Midbrain (tissue), 1 donor: Measurements from ENCODE around the gene RARRES2.
"Not testable (repeated sequence)": the region's sequence is repeated elsewhere in the genome, so short reads cannot be mapped to it uniquely, and the experiment has no call there.

ENCODE experiments used
- DNase-seq: peaks from one replicate; lab custom pipeline; 2025; lab: John Stamatoyannopoulos, UW

RARRES2 gene

GRCh38 chr7:150341263-150342120, at the start of gene RARRES2:
Gene RARRES2, minus strand, starts transcription at chr7:150341629. Its CDS starts 1,020 bp downstream, at chr7:150340609.
- no peak for DNase-seq

DNA sequence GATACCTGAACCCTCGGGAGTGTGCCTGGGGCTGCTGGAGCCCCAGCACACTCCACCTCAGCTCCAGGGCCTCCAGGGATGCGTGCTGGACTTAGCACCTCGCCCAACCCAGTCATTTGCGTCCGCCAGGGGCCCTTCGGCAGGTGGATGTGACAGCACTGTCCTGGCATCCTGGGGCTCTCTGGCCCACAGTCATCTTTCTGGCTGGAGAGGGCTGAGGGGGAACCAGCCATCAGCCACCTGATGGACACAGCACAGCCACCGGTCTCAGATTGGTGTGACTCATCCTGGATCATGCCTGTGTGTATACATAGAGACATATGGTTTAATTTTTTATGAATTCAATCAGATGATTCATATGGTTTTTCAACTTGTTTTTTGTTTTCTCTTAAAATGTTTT, 48.8 kb upstream of the RARRES2 start:
- DNase-seq: no peak

- no peak for DNase-seq
Observed at GRCh38 chr7:150389532-150389816, 48.0 kb upstream of the RARRES2 start.

DNA sequence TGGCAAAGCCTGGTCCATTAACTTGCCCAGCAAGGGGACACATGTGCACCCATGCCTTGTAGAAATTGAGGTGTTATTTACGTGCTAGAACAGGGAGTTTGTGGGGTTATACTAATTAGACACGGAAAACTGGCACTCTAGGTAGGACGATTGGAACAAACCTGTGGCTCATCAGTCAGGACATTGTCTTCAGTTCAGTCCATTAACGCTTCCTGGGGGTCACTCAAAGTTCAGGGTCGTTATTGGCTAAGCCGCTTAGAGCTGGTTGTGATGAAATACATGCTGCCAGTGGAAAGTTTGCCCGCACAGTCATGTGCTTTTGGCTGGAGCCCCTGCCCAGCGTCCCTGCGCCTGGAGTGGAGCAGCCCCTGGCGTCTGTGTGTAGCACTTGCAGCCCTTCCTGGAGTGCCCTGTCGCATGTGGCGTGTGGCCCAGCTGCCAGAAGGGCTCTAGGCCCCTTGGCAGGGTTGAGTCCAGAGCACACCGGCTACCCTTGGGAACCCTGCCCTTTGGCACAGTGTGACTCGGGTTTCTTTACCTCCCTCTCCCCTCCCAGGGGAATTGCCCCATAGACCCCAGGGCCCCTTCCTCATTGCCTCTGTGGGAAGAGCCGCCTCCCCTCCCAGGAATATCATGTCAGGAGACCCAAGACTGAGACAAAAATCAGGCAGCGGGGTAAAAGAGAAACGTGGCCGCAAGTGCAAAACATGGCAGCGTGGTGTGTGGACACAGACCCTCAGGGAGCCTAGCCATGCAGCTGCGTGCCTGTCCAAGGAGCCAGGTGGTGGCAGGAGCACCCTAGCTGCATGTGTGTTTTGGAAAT, 47.5 kb upstream of the RARRES2 start:
- DNase-seq: peak; percentile 86

GRCh38 chr7:150388306-150388705, 46.9 kb upstream of the RARRES2 start:
- DNase-seq: no peak

DNA sequence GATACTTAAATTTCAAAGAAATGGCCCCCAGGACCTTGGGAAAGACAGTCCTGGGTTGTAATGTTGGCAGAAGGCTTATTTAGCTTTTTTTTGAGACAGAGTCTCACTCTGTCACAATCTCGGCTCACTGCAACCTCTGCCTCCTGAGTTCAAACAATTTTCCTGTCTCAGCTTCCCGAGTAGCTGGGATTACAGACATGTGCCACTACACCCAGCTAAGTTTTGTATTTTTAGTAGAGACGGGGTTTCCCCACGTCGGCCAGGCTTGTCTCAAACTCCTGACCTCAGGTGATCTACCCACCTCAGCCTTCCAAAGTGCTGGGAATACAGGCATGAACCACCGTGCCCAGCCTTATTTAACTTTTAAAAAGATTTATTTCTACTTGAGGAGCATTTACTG, 44.5 kb upstream of the RARRES2 start:
- not testable (repeated sequence) for DNase-seq

DNA sequence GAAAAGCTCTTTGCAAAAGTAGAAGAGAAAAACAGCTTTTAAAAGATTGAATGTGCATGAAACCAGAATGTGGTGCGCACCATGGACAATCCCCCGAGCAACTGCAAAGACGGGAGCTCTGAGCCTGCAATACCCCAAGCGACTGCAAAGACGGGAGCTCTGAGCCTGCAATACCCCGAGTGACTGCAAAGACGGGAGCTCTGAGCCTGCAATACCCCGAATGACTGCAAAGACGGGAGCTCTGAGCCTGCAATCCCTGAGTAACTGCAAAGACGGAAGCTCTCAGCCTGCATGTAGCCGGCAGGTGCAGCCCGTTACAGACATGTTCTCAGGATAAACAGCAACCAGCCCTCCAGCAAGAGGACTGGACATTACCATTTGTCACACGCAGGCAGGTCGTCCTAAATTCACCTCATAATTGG, 43.9 kb upstream of the RARRES2 start:
- peak; percentile 38 for DNase-seq

DNA sequence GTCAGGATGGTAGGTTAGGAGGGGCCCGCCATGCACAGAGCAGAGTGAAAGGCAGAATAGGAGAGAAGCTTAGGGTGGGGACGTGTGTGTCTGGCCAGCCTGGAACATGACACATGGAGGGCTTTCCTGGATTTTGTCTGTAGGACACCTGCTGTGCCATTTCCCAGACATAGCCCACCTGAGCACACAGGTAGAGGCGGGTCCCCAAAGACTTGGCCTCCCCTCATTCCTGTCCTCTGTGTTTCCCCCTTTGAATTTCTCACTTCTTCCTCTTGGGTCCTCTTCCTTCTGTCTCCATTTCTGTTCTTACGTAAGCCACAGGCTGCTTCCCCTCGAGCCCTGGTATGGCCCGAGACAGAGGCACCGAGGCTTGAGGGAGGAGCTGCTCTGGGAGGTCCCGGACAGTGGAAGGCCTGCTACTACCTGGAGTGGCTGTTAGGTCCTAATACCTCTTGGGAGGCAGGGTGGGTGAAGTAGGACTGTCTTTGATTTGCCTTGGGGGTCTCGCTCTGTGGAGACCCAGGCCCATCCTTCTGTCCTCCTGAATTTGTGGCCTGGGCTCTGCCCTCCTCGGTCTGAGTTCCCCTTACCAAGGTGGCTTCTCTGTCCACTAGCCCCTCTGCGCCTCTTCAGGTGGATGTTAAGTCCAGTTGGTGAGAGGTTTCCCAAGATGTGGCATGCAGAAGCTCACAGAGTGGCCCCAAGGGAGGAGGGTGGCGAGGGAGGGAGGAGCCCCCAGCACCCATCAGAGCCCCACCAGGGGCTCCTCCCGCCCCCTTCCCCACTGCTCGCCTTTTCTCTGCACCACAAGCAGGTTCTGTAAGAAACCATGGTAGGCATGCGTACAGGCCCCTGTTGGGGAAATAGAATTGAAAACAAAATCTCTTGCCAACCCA, 43.2 kb upstream of the RARRES2 start:
- peak; percentile 51 for DNase-seq

DNA sequence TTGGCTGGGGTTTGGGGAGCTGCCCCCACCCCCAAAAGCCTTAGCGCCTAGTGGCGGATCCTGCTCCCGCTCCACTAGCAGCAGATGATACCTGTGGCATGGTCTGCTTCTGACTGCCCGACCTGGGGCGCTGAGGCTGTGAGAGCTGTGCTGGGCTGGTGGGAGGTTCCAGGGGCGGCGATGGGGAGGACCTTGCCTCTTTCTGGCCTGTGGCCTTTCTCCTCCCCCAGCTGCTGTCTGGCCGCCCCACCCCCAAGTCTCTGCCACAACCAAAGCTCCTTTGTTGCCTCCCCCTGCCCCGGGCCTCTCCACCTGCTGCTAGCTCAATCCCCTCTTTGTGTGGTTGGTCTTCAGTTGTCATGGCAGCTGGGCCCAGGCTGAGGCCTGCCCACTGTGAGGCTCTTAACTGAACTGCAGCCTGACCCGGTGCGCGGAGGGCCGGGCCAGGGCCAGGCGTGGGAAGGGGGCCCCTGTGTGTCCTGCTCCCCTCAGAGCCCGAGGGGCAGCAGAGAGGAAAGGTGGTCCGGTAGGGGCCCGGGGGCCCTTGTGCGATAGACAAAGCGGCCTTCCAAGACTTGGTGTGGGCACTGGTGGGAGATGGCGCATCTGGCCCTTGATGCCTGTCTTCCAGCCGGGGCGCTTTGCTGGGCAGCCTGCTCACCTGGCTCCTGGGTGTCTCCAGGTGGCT, 42.4 kb upstream of the RARRES2 start:
- peak; percentile 95 for DNase-seq

DNA sequence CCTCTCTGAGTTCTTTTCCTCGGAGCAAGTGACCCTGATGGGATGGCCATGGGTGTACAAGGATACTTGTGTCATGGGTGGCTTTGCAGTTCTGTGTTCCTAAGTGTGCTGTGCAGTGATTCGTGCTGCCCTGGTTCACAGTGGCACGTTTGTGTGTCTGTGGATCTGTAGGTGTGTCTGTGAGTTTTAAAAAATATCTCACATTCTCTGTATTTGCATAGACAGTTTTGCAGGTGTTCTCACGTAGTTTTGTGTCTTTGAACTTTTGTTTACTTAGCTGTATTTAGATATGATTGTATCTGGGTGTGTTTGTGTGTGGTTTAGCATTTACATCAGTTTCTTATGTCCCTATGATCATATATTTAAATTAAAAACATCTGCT, 41.4 kb upstream of the RARRES2 start:
- no peak for DNase-seq

GRCh38 chr7:150382123-150382843, 40.9 kb upstream of the RARRES2 start:
- peak; percentile 52 for DNase-seq

GRCh38 chr7:150381785-150382122, 40.3 kb upstream of the RARRES2 start:
- no peak for DNase-seq

DNA sequence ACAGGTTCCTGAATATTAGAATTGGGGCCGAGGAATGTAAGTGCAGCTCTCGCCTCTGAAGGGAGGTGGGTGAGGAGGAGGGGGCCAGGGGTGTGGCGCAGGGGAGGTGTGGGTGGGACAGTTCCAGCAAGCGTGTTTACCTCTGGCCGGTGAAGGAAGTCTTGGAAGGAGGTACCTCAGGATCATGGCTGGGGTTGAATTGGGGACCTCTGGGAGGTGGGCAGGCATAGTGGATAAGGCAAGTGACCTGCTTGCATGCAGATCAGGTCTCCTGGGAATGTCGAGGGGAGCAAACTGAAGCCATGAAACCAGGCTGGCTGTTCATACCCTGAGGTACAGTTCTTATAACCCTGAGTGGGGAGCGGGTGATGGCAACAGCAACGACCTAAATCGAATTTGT, 39.7 kb upstream of the RARRES2 start:
- DNase-seq: no peak

GRCh38 chr7:150380463-150380862, 39.0 kb upstream of the RARRES2 start:
- DNase-seq: no peak

GRCh38 chr7:150379441-150380379, 38.3 kb upstream of the RARRES2 start:
- DNase-seq: peak; percentile 54

- peak; percentile 97 for DNase-seq
Observed at GRCh38 chr7:150378853-150379440, 37.5 kb upstream of the RARRES2 start, which contains the start of gene ZNF775. Gene ZNF775, plus strand, starts transcription at chr7:150379330. Its CDS starts 9,141 bp downstream, at chr7:150388471.

DNA sequence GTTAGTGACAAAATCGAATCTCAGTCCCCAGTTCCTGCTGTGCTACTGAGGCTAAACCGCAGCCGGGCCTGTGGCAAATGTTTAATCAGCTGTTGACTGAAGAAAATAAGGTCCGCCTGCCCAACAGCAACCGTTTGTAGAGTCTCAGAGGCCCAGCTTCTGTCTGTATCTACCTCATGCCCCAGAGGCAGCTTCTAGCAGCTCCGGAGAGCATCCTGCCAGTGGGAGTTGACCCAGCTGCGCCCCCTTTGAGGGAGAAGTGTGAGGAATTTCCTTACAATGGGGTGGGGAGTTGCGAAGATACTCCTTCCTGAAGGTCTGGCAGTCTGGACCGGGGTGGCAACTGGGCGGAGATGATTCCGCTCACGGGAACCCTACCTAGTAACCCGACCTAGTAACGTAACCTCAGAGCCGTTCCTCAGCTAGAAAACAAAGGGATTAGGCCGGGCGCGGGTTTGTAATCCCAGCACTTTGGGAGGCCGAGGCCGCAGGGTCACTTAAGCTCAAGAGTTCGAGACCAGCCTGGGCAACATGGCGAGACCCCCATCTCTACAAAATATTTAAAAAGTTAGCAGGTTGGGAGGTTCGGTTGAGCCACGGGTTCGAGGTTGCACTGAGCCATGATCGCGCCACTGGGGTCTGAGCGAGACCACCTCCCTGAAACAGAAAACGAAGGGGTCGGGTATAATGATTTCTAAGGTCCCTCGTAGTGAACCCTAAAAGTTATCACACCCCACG, 36.9 kb upstream of the RARRES2 start:
- peak; percentile 56 for DNase-seq

DNA sequence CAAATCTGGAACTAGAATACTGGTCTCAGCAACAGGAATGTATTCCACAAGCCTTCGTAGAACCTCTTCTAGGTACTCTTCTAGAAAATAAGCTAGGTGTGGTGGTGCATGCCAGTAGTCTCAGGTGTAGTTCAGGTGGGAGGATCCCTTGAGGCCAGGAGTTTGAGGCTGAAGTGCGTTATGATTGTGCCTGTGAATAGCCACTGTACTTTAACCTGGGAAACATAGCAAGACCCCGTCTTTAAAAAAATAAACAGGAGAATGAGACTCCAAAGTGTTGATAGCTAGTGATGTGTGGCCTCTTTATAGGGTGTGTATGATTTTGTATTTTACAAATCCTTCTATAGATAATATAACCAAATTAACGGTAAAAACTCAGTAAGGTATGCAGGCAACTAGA, 36.2 kb upstream of the RARRES2 start:
- no peak for DNase-seq

DNA sequence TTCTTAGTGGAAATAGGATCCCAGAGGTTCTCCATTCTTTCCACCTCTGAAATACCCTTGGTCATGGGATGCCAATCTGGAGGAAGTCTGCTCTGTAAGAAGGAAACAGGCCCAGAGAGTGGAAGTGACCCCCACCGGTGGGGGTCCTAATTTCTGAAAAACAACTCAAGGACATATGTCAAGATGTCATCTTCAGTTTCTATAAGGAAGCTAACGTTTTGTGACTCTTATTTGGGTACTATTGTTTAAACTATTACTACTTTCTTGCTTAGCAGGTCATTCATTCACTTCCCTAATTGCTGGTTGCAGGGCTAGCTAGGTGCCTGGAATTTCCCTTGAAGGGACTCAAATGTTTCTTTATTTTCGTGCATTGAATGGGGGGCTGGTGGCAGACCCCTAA, 35.8 kb upstream of the RARRES2 start:
- DNase-seq: no peak
